A549 (cell line): Measurements from ENCODE around the gene GPRC5D. TPM values are rescaled to one million over a fixed set of nuclear protein-coding genes. Genes with fewer than 3 reads are reported as not detected.

Source experiments
- ATAC-seq, 2 experiments: fragments of 200-7000 bp in 1 of 2; fragments of >200 bp in 1 of 2; cut with Nextera tagmentation in 1 of 2; cut with Tn5 transposase in 1 of 2; 3 replicates each; pipeline versions ENCODE4 v1.8.0 to v1.9.1; 2018 to 2020; ENCODE audit warnings: mild to moderate bottlenecking in 1 of 2, moderate library complexity in 1 of 2
- CTCF ChIA-PET: fragments of 300-600 bp; sonication (Branson Sonifier 250); formaldehyde crosslinking; extraction: SDS; loops from one replicate; lab custom pipeline; 2021; ENCODE audit warnings: antibody characterized with exemption, inconsistent platforms; lab: Yijun Ruan, JAX
- POLR2A ChIA-PET: fragments of 350-600 bp; formaldehyde crosslinking; extraction: SDS; loops from one replicate; lab custom pipeline; 2021; ENCODE audit warnings: antibody characterized with exemption, inconsistent platforms; lab: Yijun Ruan, JAX
- DNase-seq, 2 experiments: peaks; one replicate each; pipeline versions ENCODE4 v3.0.0 to v3.0.0-alpha.2; 2011 to 2016; ENCODE audit warnings: low read depth in 1 of 2, low spot score in 1 of 2
- FAIRE-seq: peaks from 2 replicates; lab custom pipeline; 2011; peaks lifted over from hg19 to GRCh38; lab: Jason Lieb, UNC
- H3K27ac ChIP-seq, 2 experiments: fragments of >200 bp; sonication (Bioruptor Twin); formaldehyde crosslinking; 3 replicates each; pipeline ENCODE4 v1.5.1; 2016 to 2017
- H3K4me1 ChIP-seq: fragments of >200 bp; sonication (Bioruptor Twin); formaldehyde crosslinking; 3 replicates; pipeline ENCODE4 v1.6.1; 2016
- H3K4me2 ChIP-seq: fragments of >200 bp; sonication (Bioruptor Twin); formaldehyde crosslinking; 3 replicates; pipeline ENCODE4 v1.6.1; 2016
- H3K4me3 ChIP-seq: fragments of >200 bp; sonication (Bioruptor Twin); formaldehyde crosslinking; 3 replicates; pipeline ENCODE4 v1.5.1; 2016
- H3K9me3 ChIP-seq: fragments of >200 bp; sonication (Bioruptor Twin); formaldehyde crosslinking; 3 replicates; pipeline ENCODE4 v1.6.1; 2016
- BHLHE40 ChIP-seq: IDR thresholded peaks from 2 replicates; pipeline ENCODE4 v1.6.1; 2012; ENCODE audit warnings: low read depth, low read length, inconsistent platforms
- CBX2 ChIP-seq: fragments of 200-600 bp; sonication (generic); IDR thresholded peaks from 2 replicates; pipeline ENCODE4 v1.6.1; 2016; ENCODE audit warnings: low read depth, mild to moderate bottlenecking, borderline replicate concordance
- CBX8 ChIP-seq: fragments of 200-600 bp; sonication (generic); IDR thresholded peaks from 2 replicates; pipeline ENCODE4 v1.6.1; 2016
- EHF ChIP-seq: fragments of 250-450 bp; sonication (Bioruptor Pico); IDR thresholded peaks from 2 replicates; pipeline ENCODE4 v1.5.0; 2020; ENCODE audit warnings: mild to moderate bottlenecking
- ESRRA ChIP-seq: fragments of 150-350 bp; IDR thresholded peaks from 2 replicates; pipeline ENCODE4 v1.6.1; 2014; ENCODE audit warnings: mild to moderate bottlenecking, low read length, borderline replicate concordance
- FOXS1 ChIP-seq: fragments of 250-450 bp; sonication (Bioruptor Pico); IDR thresholded peaks from 2 replicates; pipeline ENCODE4 v1.5.0; 2020; ENCODE audit warnings: mild to moderate bottlenecking, moderate library complexity
- JUN ChIP-seq, 2 experiments: fragments of >200 bp; sonication (Bioruptor Twin); formaldehyde crosslinking; IDR thresholded peaks; 2 replicates in 1 of 2; 3 replicates in 1 of 2; pipeline ENCODE4 v1.6.1; 2016 to 2017
- JUNB ChIP-seq: fragments of >200 bp; sonication (Bioruptor Twin); formaldehyde crosslinking; IDR thresholded peaks from 2 replicates; pipeline ENCODE4 v1.6.1; 2016
- KDM5A ChIP-seq: fragments of 200-600 bp; sonication (generic); IDR thresholded peaks from 2 replicates; pipeline ENCODE4 v1.6.1; 2016; ENCODE audit warnings: antibody characterized with exemption, mild to moderate bottlenecking
- MAFK ChIP-seq: fragments of 450-650 bp; IDR thresholded peaks from 2 replicates; pipeline ENCODE4 v1.6.1; 2014; ENCODE audit not compliant: partially characterized antibody
- RNF2 ChIP-seq: fragments of 200-600 bp; sonication (generic); IDR thresholded peaks from 2 replicates; pipeline ENCODE4 v1.6.1; 2016; ENCODE audit warnings: low read depth, mild to moderate bottlenecking, antibody characterized with exemption, moderate library complexity, borderline replicate concordance
- WGBS: methylation state at CpG from one replicate; pipeline ENCODE4 v1.1.6; 2017; ENCODE audit errors: missing lambda C conversion rate; 5-methylcytosine and 5-hydroxymethylcytosine counted together
- polyA plus RNA-seq, 4 experiments: library from polyadenylated mRNA; depleted of rRNA in 3 of 4; stranded (reverse); fragments of >200 nt; fragmentation: RNase III in 1 of 4; extraction: RNeasy Plus Mini Kit Qiagen cat#74134 plus additional on column Dnase treatment in 1 of 4; gene quantifications; 2 replicates in 3 of 4; 3 replicates in 1 of 4; pipeline ENCODE4 v1.2.3, GENCODE V29; 2011 to 2017
- TF ChIP-seq, protein P1 (sequence below): fragments of 150-350 bp; IDR thresholded peaks from 2 replicates; pipeline ENCODE4 v1.6.1; 2014; ENCODE audit warnings: low read depth, mild to moderate bottlenecking, low read length
- TF ChIP-seq, protein P2 (sequence below): fragments of >200 bp; sonication (Bioruptor Twin); formaldehyde crosslinking; IDR thresholded peaks from 3 replicates; pipeline ENCODE4 v1.6.1; 2016
- TF ChIP-seq, protein P3 (sequence below): IDR thresholded peaks from 2 replicates; pipeline ENCODE4 v1.6.1; 2012

Gene GPRC5D
- polyA plus RNA-seq, 2 of the 4 experiments (the other 2 are of a cell fraction) = not detected

DNA sequence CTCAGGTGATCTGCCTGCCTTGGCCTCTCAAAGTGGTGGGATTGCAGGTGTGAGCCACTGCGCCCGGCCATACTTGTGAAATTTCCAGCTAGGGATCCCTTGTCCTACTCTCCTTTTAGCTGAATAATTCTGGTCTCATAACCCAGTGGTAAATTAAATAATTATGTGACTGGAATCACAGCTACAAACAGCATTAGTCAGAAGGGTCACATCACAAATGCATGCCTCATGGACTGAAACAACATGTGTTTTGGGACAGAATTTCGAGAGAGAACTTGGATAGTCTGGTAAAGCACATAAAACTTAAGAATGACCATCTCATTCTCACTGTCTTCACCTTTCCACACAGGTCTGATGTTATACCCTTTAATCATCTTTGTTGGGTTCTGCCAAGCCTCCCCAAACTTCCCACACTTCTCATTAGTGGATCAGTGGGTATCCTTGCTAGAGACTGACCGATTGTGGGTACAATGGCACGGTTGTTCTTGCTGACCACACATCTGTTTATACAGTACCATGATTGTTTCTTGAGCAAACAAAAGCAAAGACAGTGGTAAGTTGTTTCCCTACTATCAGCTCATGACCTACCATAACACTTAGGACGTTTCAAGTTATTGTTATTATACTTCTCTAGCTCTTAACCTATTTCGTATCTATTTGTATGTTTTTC is 5.1 kb downstream of the GPRC5D start (continued):
- TF ChIP-seq, protein P1, sequence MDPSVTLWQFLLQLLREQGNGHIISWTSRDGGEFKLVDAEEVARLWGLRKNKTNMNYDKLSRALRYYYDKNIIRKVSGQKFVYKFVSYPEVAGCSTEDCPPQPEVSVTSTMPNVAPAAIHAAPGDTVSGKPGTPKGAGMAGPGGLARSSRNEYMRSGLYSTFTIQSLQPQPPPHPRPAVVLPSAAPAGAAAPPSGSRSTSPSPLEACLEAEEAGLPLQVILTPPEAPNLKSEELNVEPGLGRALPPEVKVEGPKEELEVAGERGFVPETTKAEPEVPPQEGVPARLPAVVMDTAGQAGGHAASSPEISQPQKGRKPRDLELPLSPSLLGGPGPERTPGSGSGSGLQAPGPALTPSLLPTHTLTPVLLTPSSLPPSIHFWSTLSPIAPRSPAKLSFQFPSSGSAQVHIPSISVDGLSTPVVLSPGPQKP = no peak
- TF ChIP-seq BHLHE40 (no peak), EHF (no peak), FOXS1 (no peak), JUN (IDR thresholded peaks at IDR 0.05) (no peak)
- TF ChIP-seq, protein P2, sequence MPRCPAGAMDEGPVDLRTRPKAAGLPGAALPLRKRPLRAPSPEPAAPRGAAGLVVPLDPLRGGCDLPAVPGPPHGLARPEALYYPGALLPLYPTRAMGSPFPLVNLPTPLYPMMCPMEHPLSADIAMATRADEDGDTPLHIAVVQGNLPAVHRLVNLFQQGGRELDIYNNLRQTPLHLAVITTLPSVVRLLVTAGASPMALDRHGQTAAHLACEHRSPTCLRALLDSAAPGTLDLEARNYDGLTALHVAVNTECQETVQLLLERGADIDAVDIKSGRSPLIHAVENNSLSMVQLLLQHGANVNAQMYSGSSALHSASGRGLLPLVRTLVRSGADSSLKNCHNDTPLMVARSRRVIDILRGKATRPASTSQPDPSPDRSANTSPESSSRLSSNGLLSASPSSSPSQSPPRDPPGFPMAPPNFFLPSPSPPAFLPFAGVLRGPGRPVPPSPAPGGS = no peak
- TF ChIP-seq, protein P3, sequence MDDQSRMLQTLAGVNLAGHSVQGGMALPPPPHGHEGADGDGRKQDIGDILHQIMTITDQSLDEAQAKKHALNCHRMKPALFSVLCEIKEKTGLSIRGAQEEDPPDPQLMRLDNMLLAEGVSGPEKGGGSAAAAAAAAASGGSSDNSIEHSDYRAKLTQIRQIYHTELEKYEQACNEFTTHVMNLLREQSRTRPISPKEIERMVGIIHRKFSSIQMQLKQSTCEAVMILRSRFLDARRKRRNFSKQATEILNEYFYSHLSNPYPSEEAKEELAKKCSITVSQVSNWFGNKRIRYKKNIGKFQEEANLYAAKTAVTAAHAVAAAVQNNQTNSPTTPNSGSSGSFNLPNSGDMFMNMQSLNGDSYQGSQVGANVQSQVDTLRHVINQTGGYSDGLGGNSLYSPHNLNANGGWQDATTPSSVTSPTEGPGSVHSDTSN = no peak

DNA sequence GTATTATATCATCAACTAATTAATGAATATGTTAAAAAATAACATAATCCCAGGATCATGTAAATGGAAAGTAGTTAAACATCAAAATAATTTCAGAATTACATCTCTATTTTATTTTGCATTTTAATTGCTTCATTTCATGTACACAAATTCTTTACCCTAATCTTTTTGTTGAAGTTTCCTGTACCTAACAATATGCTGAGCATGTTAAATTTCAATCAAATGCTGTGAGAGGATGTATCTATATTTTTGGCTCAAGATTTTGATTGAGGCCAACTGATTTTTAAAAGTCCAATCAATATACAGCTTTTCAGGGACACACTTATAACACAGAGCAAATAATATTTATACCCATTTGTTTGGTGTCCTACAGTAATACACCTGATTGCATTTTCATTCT is 6.4 kb downstream of the GPRC5D start:
- FAIRE-seq (no peak), ATAC-seq (no peak)

DNA sequence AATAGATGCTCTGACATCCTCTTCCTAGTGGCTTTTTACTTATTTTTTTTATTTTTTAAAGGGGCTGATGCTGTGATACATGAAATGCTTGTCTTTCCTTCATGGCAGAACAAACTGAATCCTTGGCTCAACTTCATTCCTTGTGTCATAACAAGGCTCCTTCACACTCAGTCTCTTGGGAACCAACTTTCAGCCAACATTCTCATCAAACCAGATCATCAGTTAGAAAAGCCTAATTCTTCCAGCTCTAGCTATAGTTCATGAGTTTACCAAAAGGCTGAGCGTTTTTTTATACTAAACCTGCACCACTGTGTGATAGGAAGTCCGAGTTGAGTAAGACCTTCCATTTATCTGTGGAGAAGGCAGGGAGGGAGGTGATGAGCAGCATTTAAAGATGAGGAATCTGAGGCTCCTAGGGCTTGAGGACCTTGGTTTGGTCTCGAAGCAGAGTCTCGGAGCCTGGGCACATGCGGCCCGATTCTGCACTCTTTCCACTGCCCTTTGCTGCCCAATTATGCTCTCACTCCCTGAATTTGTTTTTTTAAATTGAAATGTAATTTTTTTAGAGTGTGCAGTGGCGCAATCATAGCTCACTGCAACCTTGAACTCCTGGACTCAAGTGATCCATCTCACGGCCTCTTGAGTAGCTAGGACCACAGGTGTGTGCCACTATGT is 8.2 kb downstream of the GPRC5D start:
- ATAC-seq (no peak), DNase-seq (no peak), FAIRE-seq (no peak)
- H3K4me3 ChIP-seq = no peak overlapping the region
- POLR2A ChIA-PET = interaction anchor here (0.5 kb wide), 1 partner anchor 157 kb away, joined by 3 read pairs; no protein-coding TSS in a partner anchor
- TF ChIP-seq KDM5A = no peak
- no peak for TF ChIP-seq CBX8
- TF ChIP-seq RNF2 = no peak
- no peak for TF ChIP-seq JUNB
- TF ChIP-seq ESRRA = no peak
- H3K9me3 ChIP-seq = no peaks in the 10 kb centered on the region
- 86% methylated on average over 8 of the region's 8 CpGs for WGBS
- H3K4me1 ChIP-seq = peaks cover 6% of the 10 kb centered on the region; the same call in 1 of the 3 replicates
- CTCF ChIA-PET = interaction anchor here (1.1 to 2.6 kb wide), 5 partner anchors 28 to 96 kb away, joined by 3 to 9 read pairs (median 5); no protein-coding TSS in a partner anchor
- H3K27ac ChIP-seq = no peak overlapping the region
- H3K4me2 ChIP-seq = no peak overlapping the region

More for the DNA sequence above, 6.4 kb downstream of the GPRC5D start:
- TF ChIP-seq CBX2 = no peak
- TF ChIP-seq MAFK = peak; percentile 68
- POLR2A ChIA-PET = no interaction called here
- CTCF ChIA-PET = no interaction called here
- H3K4me3 ChIP-seq = no peak overlapping the region
- H3K27ac ChIP-seq = no peak overlapping the region
- H3K4me2 ChIP-seq = no peak overlapping the region
- no peaks in the 10 kb centered on the region for H3K9me3 ChIP-seq
- DNase-seq = no peak
- H3K4me1 ChIP-seq = peaks cover 6% of the 10 kb centered on the region; the same call in 1 of the 3 replicates
